ENCODE results near the gene SLC30A2.
A peak's percentile ranks its signal among the peaks of the same experiment; 100 is the strongest.
"Not testable (repeated sequence)": the region's sequence is repeated elsewhere in the genome, so short reads cannot be mapped to it uniquely, and the experiment has no call there.

The SLC30A2 gene

GRCh38 chr1:26045722-26046245 is at the start of gene SLC30A2:
Gene SLC30A2, minus strand, starts transcription at chr1:26046118. Its CDS starts 222 bp downstream, at chr1:26045896.
- no peak for DNase-seq

- DNase-seq: peak in 10 of 51 donors; percentile 1 to 18 (median 8)
These were observed 48.9 kb upstream of the SLC30A2 start for GRCh38 chr1:26094677-26095383.

GRCh38 chr1:26094076-26094669 is 48.3 kb upstream of the SLC30A2 start:
- DNase-seq: no peak

- not testable (repeated sequence) for DNase-seq
These were observed 47.7 kb upstream of the SLC30A2 start for GRCh38 chr1:26093569-26093968.

GRCh38 chr1:26092422-26092821 is 46.5 kb upstream of the SLC30A2 start:
- DNase-seq: no peak

GRCh38 chr1:26090893-26091292 is 45.0 kb upstream of the SLC30A2 start:
- no peak for DNase-seq

GRCh38 chr1:26089125-26089524 is 43.2 kb upstream of the SLC30A2 start:
- no peak for DNase-seq

GRCh38 chr1:26084844-26085243 is 38.9 kb upstream of the SLC30A2 start:
- DNase-seq: no peak

GRCh38 chr1:26084091-26084561 is 38.2 kb upstream of the SLC30A2 start:
- DNase-seq: no peak

- DNase-seq: no peak
These were observed 37.3 kb upstream of the SLC30A2 start for GRCh38 chr1:26083208-26083607.

GRCh38 chr1:26082020-26082350 is 36.1 kb upstream of the SLC30A2 start:
- no peak for DNase-seq

GRCh38 chr1:26081267-26082019 is 35.5 kb upstream of the SLC30A2 start:
- no peak for DNase-seq

GRCh38 chr1:26079960-26080814 is 34.3 kb upstream of the SLC30A2 start:
- DNase-seq: no peak

- no peak for DNase-seq
These were observed 33.3 kb upstream of the SLC30A2 start for GRCh38 chr1:26079178-26079563.

- no peak for DNase-seq
These were observed 32.6 kb upstream of the SLC30A2 start for GRCh38 chr1:26078286-26079177.

GRCh38 chr1:26077524-26077923 is 31.6 kb upstream of the SLC30A2 start:
- no peak for DNase-seq

- no peak for DNase-seq
These were observed 29.7 kb upstream of the SLC30A2 start for GRCh38 chr1:26075421-26076144.

- DNase-seq: peak in 1 of 51 donors; percentile 12
These were observed 26.4 kb upstream of the SLC30A2 start for GRCh38 chr1:26072305-26072704.

- DNase-seq: no peak
These were observed 25.0 kb upstream of the SLC30A2 start for GRCh38 chr1:26070963-26071342.

All from hypothalamus (tissue), 51 donors.